WTC11 (cell line): Measurements from ENCODE around the gene BICC1.

Experiments used
- CREM ChIP-seq: sonication (generic); formaldehyde crosslinking; IDR thresholded peaks from 2 replicates; pipeline ENCODE4 v1.8.1; 2022; ENCODE audit warnings: mild to moderate bottlenecking, missing genetic modification reagents, moderate library complexity
- CTCF ChIP-seq: fragments of 200-600 bp; IDR thresholded peaks from 2 replicates; pipeline ENCODE4 v1.8.0; 2022; ENCODE audit warnings: antibody characterized with exemption
- E2F1 ChIP-seq: sonication (generic); formaldehyde crosslinking; IDR thresholded peaks from 2 replicates; pipeline ENCODE4 v1.8.0; 2022; ENCODE audit warnings: mild to moderate bottlenecking, missing genetic modification reagents
- FOXJ3 ChIP-seq: sonication (generic); formaldehyde crosslinking; IDR thresholded peaks from 2 replicates; pipeline ENCODE4 v1.9.0; 2021; ENCODE audit warnings: missing genetic modification reagents, mild to moderate bottlenecking, borderline replicate concordance
- FOXP1 ChIP-seq: sonication (generic); formaldehyde crosslinking; IDR thresholded peaks from 2 replicates; pipeline ENCODE4 v1.8.0; 2022; ENCODE audit warnings: missing genetic modification reagents, mild to moderate bottlenecking, moderate library complexity, borderline replicate concordance
- JUN ChIP-seq: sonication (generic); formaldehyde crosslinking; IDR thresholded peaks from 2 replicates; pipeline ENCODE4 v1.8.0; 2023; ENCODE audit warnings: mild to moderate bottlenecking, missing genetic modification reagents
- NFYB ChIP-seq: sonication (generic); formaldehyde crosslinking; conservative IDR thresholded peaks from 2 replicates; pipeline ENCODE4 v1.8.0; 2022; ENCODE audit warnings: low read depth, missing genetic modification reagents
- RELA ChIP-seq: sonication (generic); formaldehyde crosslinking; IDR thresholded peaks from 2 replicates; pipeline ENCODE4 v1.8.1; 2022; ENCODE audit warnings: missing genetic modification reagents, mild to moderate bottlenecking, borderline replicate concordance
- STAT6 ChIP-seq: sonication (generic); formaldehyde crosslinking; conservative IDR thresholded peaks from 2 replicates; pipeline ENCODE4 v1.8.1; 2023; ENCODE audit warnings: mild to moderate bottlenecking, low read depth, missing genetic modification reagents, moderate library complexity
- TEAD1 ChIP-seq: sonication (generic); formaldehyde crosslinking; IDR thresholded peaks from 2 replicates; pipeline ENCODE4 v1.8.0; 2022; ENCODE audit warnings: mild to moderate bottlenecking, missing genetic modification reagents
- ZNF281 ChIP-seq: sonication (generic); formaldehyde crosslinking; IDR thresholded peaks from 2 replicates; pipeline ENCODE4 v1.8.0; 2023; ENCODE audit warnings: mild to moderate bottlenecking, missing genetic modification reagents

- TF ChIP-seq CTCF (no peak), JUN (no peak), RELA (no peak), CREM (CRISPR knock-in tag) (no peak), STAT6 (CRISPR knock-in tag) (no peak), FOXJ3 (CRISPR knock-in tag) (no peak), NFYB (CRISPR knock-in tag) (no peak), E2F1 (CRISPR knock-in tag) (no peak), FOXP1 (CRISPR knock-in tag) (no peak), TEAD1 (CRISPR knock-in tag) (no peak), ZNF281 (CRISPR knock-in tag) (no peak)
These were observed 129.0 kb downstream of the BICC1 start for GRCh38 chr10:58641708-58642107.
